GM23338 (cell line): ENCODE data around the gene PTPN6. TPM values are rescaled to one million over a fixed set of nuclear protein-coding genes. Genes with fewer than 3 reads are reported as not detected.

Experiments used
- ATAC-seq: fragments of 200-7000 bp; cut with Tn5 transposase; 3 replicates; pipeline ENCODE4 v1.9.1; 2020
- DNase-seq: peaks from one replicate; pipeline ENCODE4 v3.0.0-alpha.2; 2015; ENCODE audit warnings: low spot score
- H2AFZ ChIP-seq: fragments of 200-600 bp; sonication (generic); 2 replicates; pipeline ENCODE4 v1.8.0; 2016; ENCODE audit warnings: antibody characterized with exemption, mild to moderate bottlenecking, moderate library complexity
- H3F3A ChIP-seq: fragments of 200-600 bp; sonication (generic); replicated peaks from 2 replicates; pipeline ENCODE4 v1.8.0; 2017; ENCODE audit warnings: antibody characterized with exemption, mixed run types, low read depth
- H3K27ac ChIP-seq: fragments of 200-600 bp; sonication (generic); 2 replicates; pipeline ENCODE4 v1.6.1; 2016; ENCODE audit warnings: low read depth
- H3K27me3 ChIP-seq: fragments of 200-600 bp; sonication (generic); 2 replicates; pipeline ENCODE4 v1.8.0; 2016; ENCODE audit warnings: mild to moderate bottlenecking, mixed run types, moderate library complexity; ENCODE audit not compliant: insufficient read depth
- H3K36me3 ChIP-seq: fragments of 200-600 bp; sonication (generic); 2 replicates; pipeline ENCODE4 v1.8.0; 2016; ENCODE audit warnings: mild to moderate bottlenecking; ENCODE audit not compliant: insufficient read depth
- H3K4me1 ChIP-seq: fragments of 200-600 bp; sonication (generic); 2 replicates; pipeline ENCODE4 v1.8.0; 2016; ENCODE audit warnings: mild to moderate bottlenecking, moderate library complexity; ENCODE audit not compliant: insufficient read depth
- H3K4me2 ChIP-seq: fragments of 200-600 bp; sonication (generic); 2 replicates; pipeline ENCODE4 v1.7.1; 2017; ENCODE audit warnings: mixed run types
- H3K4me3 ChIP-seq: fragments of 200-600 bp; sonication (generic); 2 replicates; pipeline ENCODE4 v1.6.1; 2016; ENCODE audit warnings: mixed run types
- H3K79me2 ChIP-seq: fragments of 200-600 bp; sonication (generic); replicated peaks from 2 replicates; pipeline ENCODE4 v1.8.0; 2017; ENCODE audit warnings: mild to moderate bottlenecking; ENCODE audit not compliant: insufficient read depth
- H3K9me2 ChIP-seq: fragments of 200-600 bp; sonication (generic); 2 replicates; pipeline ENCODE4 v1.8.0; 2017; ENCODE audit not compliant: insufficient read depth
- H4K20me1 ChIP-seq: fragments of 200-600 bp; sonication (generic); replicated peaks from 2 replicates; pipeline ENCODE4 v1.8.0; 2017; ENCODE audit warnings: mild to moderate bottlenecking; ENCODE audit not compliant: insufficient read depth
- H3K27ac Mint-ChIP-seq: 2 replicates; pipeline ENCODE4 v1.8.0; 2020; ENCODE audit warnings: inconsistent platforms, mild to moderate bottlenecking, moderate library complexity, mixed read lengths
- H3K27me3 Mint-ChIP-seq: 3 replicates; pipeline ENCODE4 v1.8.0; 2022; ENCODE audit warnings: low read depth, mild to moderate bottlenecking, moderate library complexity, mixed read lengths, inconsistent platforms; ENCODE audit not compliant: insufficient read depth, poor library complexity
- H3K36me3 Mint-ChIP-seq: 3 replicates; pipeline ENCODE4 v1.8.0; 2021; ENCODE audit warnings: low read depth, mild to moderate bottlenecking, inconsistent platforms, moderate library complexity, mixed read lengths
- H3K4me1 Mint-ChIP-seq: 3 replicates; pipeline ENCODE4 v1.8.0; 2020; ENCODE audit warnings: mild to moderate bottlenecking, inconsistent platforms, mixed read lengths
- H3K4me3 Mint-ChIP-seq: 3 replicates; pipeline ENCODE4 v1.8.0; 2021; ENCODE audit warnings: moderate library complexity, mild to moderate bottlenecking, inconsistent platforms, mixed read lengths
- H3K9me3 Mint-ChIP-seq: 3 replicates; pipeline ENCODE4 v1.8.0; 2020; ENCODE audit warnings: moderate library complexity, mild to moderate bottlenecking, inconsistent platforms, mixed read lengths
- CREB1 ChIP-seq: fragments of 250-450 bp; sonication (Bioruptor Pico); IDR thresholded peaks from 2 replicates; pipeline ENCODE4 v1.5.0; 2020; ENCODE audit warnings: low read depth, mild to moderate bottlenecking, moderate library complexity
- ETS1 ChIP-seq: IDR thresholded peaks from 2 replicates; pipeline ENCODE4 v1.6.1; 2016; ENCODE audit warnings: antibody characterized with exemption
- EZH2 ChIP-seq: fragments of 200-600 bp; sonication (generic); IDR thresholded peaks from one replicate; pipeline ENCODE4 v1.8.0; 2017; ENCODE audit warnings: antibody characterized with exemption, mild to moderate bottlenecking, low read depth; ENCODE audit not compliant: unreplicated experiment
- JUNB ChIP-seq: IDR thresholded peaks from one replicate; pipeline ENCODE4 v1.6.1; 2016; ENCODE audit warnings: antibody characterized with exemption; ENCODE audit not compliant: unreplicated experiment
- POLR2AphosphoS5 ChIP-seq: IDR thresholded peaks from 2 replicates; pipeline ENCODE4 v1.6.1; 2016; ENCODE audit warnings: antibody characterized with exemption, low read depth
- STAT1 ChIP-seq: IDR thresholded peaks from one replicate; pipeline ENCODE4 v1.6.1; 2016; ENCODE audit warnings: antibody characterized with exemption; ENCODE audit not compliant: unreplicated experiment
- ZNF331 ChIP-seq: fragments of 250-450 bp; sonication (Bioruptor Pico); IDR thresholded peaks from 2 replicates; pipeline ENCODE4 v1.5.0; 2020; ENCODE audit warnings: low read depth, mild to moderate bottlenecking, moderate library complexity
- ZNF462 ChIP-seq: fragments of 250-450 bp; sonication (Bioruptor Pico); IDR thresholded peaks from 2 replicates; pipeline ENCODE4 v1.5.0; 2020; ENCODE audit warnings: mild to moderate bottlenecking, moderate library complexity
- polyA plus RNA-seq: library from polyadenylated mRNA; unstranded; fragments of >200 nt; fragmentation: Nextera tagmentation; extraction: Ambion mirVana; gene quantifications from 2 replicates; pipeline ENCODE4 v1.2.1, GENCODE V29; 2016
- total RNA-seq: library from RNA; depleted of rRNA; stranded (reverse); fragments of >200 nt; shearing (Covaris generic); gene quantifications from 2 replicates; pipeline ENCODE4 v1.2.3, GENCODE V29; 2014

The PTPN6 gene
- total and polyA plus RNA-seq, 2 experiments from 2014 or later, result 25.3 to 35.4 TPM

GRCh38 chr12:6925540-6926279, 25.4 kb upstream of the PTPN6 start:
- peaks cover 30% of the 10 kb centered on the region for H3K79me2 ChIP-seq
- H3K27ac ChIP-seq, result peak overlapping the region; percentile 100
- peak; percentile 91 for DNase-seq
- TF ChIP-seq EZH2, result no peak
- TF ChIP-seq POLR2AphosphoS5, result peak; percentile 73
- TF ChIP-seq STAT1, result no peak
- no peak for TF ChIP-seq ETS1
- TF ChIP-seq CREB1, result 0 out of 2 replicates have a peak, but pooled peaks have one; percentile 2
- no peak for TF ChIP-seq JUNB
- Mint-ChIP-seq H3K27ac (peak overlapping the region; percentile 97), H3K36me3 (peaks cover 36% of the 10 kb centered on the region), H3K27me3 (peaks cover 37% of the 10 kb centered on the region), H3K9me3 (no peaks in the 10 kb centered on the region; the same call in 1 of the 3 replicates), H3K4me3 (peak overlapping the region; percentile 81), H3K4me1 (peaks cover 58% of the 10 kb centered on the region)
- H3K36me3 ChIP-seq, result no peaks in the 10 kb centered on the region; the same call in 1 of the 2 replicates
- H3K4me1 ChIP-seq, result peaks cover 46% of the 10 kb centered on the region
- peaks cover 24% of the 10 kb centered on the region for H3F3A ChIP-seq
- H3K4me3 ChIP-seq, result peak overlapping the region; percentile 84
- H3K9me2 ChIP-seq, result no peaks in the 10 kb centered on the region
- no peak overlapping the region; the same call in 1 of the 2 replicates for H2AFZ ChIP-seq
- peak; percentile 39 for ATAC-seq
- peak overlapping the region; percentile 86 for H3K4me2 ChIP-seq
- H4K20me1 ChIP-seq, result peaks cover 10% of the 10 kb centered on the region
- H3K27me3 ChIP-seq, result no peaks in the 10 kb centered on the region

- Histone ChIP-seq H2AFZ (peak within 1 kb of the TSS; percentile 47; the same call in 1 of the 2 replicates), H4K20me1 (peaks cover 14% of the 10 kb centered on the region), H3K4me2 (peak within 1 kb of the TSS; percentile 99), H3K36me3 (no peaks in the 10 kb centered on the region), H3F3A (peaks cover 32% of the 10 kb centered on the region), H3K4me3 (peak within 1 kb of the TSS; percentile 97), H3K4me1 (peaks cover 51% of the 10 kb centered on the region), H3K27ac (peak within 1 kb of the TSS; percentile 100), H3K79me2 (peaks cover 48% of the 10 kb centered on the region), H3K27me3 (no peaks in the 10 kb centered on the region), H3K9me2 (no peaks in the 10 kb centered on the region)
- Mint-ChIP-seq H3K27ac (peak within 1 kb of the TSS; percentile 97), H3K36me3 (peaks cover 28% of the 10 kb centered on the region), H3K4me3 (peak within 1 kb of the TSS; percentile 97), H3K4me1 (peaks cover 62% of the 10 kb centered on the region), H3K27me3 (peaks cover 37% of the 10 kb centered on the region), H3K9me3 (no peaks in the 10 kb centered on the region; the same call in 1 of the 3 replicates)
- TF ChIP-seq POLR2AphosphoS5, result peak; percentile 45
- no peak for TF ChIP-seq ZNF462 (CRISPR knock-in tag)
- 0 out of 2 replicates have a peak, but pooled peaks have one; percentile 29 for TF ChIP-seq CREB1
- TF ChIP-seq ZNF331 (CRISPR knock-in tag), result no peak
- DNase-seq (peak; percentile 97), ATAC-seq (peak; percentile 12)
Observed at GRCh38 chr12:6927379-6928021, 23.7 kb upstream of the PTPN6 start, which contains the start of gene ATN1. TSS of gene ATN1 (plus strand) at chr12:6927959. CDS start at chr12:6934002, 6,043 bp downstream.
